Kidney glomerular epithelial cell (primary cell): ENCODE data around the gene ARL13B.
A peak's percentile ranks its signal among the peaks of the same experiment; 100 is the strongest.
"Not testable (repeated sequence)": the region's sequence is repeated elsewhere in the genome, so short reads cannot be mapped to it uniquely, and the experiment has no call there.

ENCODE experiments used
- DNase-seq: peaks from one replicate; lab custom pipeline; 2025; lab: John Stamatoyannopoulos, UW

ARL13B gene

GRCh38 chr3:94063496-94064119 is 83.7 kb downstream of the ARL13B start:
- no peak for DNase-seq

- DNase-seq = no peak
Observed at GRCh38 chr3:94064243-94064860, 84.4 kb downstream of the ARL13B start.

- no peak for DNase-seq
Observed at GRCh38 chr3:94065122-94065521, 85.2 kb downstream of the ARL13B start.

GRCh38 chr3:94065819-94066480 is 86.0 kb downstream of the ARL13B start:
- DNase-seq = no peak

- no peak for DNase-seq
Observed at GRCh38 chr3:94066506-94067500, 86.8 kb downstream of the ARL13B start.

- peak; percentile 9 for DNase-seq
Observed at GRCh38 chr3:94069194-94069813, 89.3 kb downstream of the ARL13B start.

GRCh38 chr3:94070341-94070911 is 90.5 kb downstream of the ARL13B start:
- no peak for DNase-seq

- no peak for DNase-seq
Observed at GRCh38 chr3:94071713-94072284, 91.8 kb downstream of the ARL13B start.

GRCh38 chr3:94076055-94076454 is 96.1 kb downstream of the ARL13B start:
- peak; percentile 9 for DNase-seq

GRCh38 chr3:94080552-94080951 is 100.6 kb downstream of the ARL13B start:
- DNase-seq = not testable (repeated sequence)

- no peak for DNase-seq
Observed at GRCh38 chr3:94081884-94082283, 101.9 kb downstream of the ARL13B start.

- DNase-seq = no peak
Observed at GRCh38 chr3:94082391-94082937, 102.5 kb downstream of the ARL13B start.

- no peak for DNase-seq
Observed at GRCh38 chr3:94083261-94083660, 103.3 kb downstream of the ARL13B start.

- no peak for DNase-seq
Observed at GRCh38 chr3:94089126-94089525, 109.2 kb downstream of the ARL13B start.

GRCh38 chr3:94092086-94092485 is 112.1 kb downstream of the ARL13B start:
- no peak for DNase-seq

- no peak for DNase-seq
Observed at GRCh38 chr3:94093151-94093550, 113.2 kb downstream of the ARL13B start.

GRCh38 chr3:94095111-94095510 is 115.2 kb downstream of the ARL13B start:
- no peak for DNase-seq

GRCh38 chr3:94098452-94098851 is 118.5 kb downstream of the ARL13B start:
- peak; percentile 12 for DNase-seq

- no peak for DNase-seq
Observed at GRCh38 chr3:94099311-94099710, 119.4 kb downstream of the ARL13B start.

- peak; percentile 10 for DNase-seq
Observed at GRCh38 chr3:94101860-94102259, 121.9 kb downstream of the ARL13B start.
